ENCODE measurements around the gene CDH23. TPM values are rescaled to one million over a fixed set of nuclear protein-coding genes. Genes with fewer than 3 reads are reported as not detected.

CDH23 gene
- polyA plus RNA-seq, 1 experiment = 0.01 TPM

DNA sequence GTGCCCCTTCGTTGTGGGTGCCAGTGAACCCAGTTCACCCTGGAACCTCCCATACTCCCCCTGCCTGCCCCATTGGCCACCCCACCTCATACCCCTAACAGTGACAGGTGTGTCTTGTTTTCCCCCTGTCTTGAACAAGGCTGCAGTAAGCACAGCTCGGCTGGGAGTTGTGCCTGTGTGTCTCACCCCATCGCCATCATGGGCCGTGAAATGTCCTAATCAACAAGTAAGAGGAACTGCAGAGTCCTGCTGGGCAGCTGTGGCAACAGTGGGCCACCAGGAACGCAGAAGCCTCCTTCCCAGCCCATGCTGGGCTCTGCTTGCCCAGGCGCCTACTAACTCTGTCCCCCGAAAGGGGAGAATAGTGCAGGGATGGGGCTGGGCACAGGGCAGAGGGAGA lies 231.2 kb downstream of the CDH23 start:
- no peak overlapping the region for H3K4me3 ChIP-seq (ENCODE audit: low read depth, low read length)
- TF ChIP-seq, protein P1, sequence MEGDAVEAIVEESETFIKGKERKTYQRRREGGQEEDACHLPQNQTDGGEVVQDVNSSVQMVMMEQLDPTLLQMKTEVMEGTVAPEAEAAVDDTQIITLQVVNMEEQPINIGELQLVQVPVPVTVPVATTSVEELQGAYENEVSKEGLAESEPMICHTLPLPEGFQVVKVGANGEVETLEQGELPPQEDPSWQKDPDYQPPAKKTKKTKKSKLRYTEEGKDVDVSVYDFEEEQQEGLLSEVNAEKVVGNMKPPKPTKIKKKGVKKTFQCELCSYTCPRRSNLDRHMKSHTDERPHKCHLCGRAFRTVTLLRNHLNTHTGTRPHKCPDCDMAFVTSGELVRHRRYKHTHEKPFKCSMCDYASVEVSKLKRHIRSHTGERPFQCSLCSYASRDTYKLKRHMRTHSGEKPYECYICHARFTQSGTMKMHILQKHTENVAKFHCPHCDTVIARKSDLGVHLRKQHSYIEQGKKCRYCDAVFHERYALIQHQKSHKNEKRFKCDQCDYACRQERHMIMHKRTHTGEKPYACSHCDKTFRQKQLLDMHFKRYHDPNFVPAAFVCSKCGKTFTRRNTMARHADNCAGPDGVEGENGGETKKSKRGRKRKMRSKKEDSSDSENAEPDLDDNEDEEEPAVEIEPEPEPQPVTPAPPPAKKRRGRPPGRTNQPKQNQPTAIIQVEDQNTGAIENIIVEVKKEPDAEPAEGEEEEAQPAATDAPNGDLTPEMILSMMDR (IDR thresholded peaks at IDR 0.05; ENCODE audit: low read depth, low read length) = no peak
- POLR2A ChIA-PET = no interaction called here
- CTCF ChIA-PET = no interaction called here
- H3K27ac ChIP-seq (ENCODE audit: low read depth, low read length) = no peak overlapping the region
- no peak for DNase-seq (ENCODE audit: low read depth, low spot score)
- peaks cover 43% of the 10 kb centered on the region for H3K27me3 ChIP-seq (ENCODE audit: control insufficient read depth, insufficient read depth, low read length)
- H3K9me3 ChIP-seq (ENCODE audit: control insufficient read depth, insufficient read depth, low read length) = no peaks in the 10 kb centered on the region

DNA sequence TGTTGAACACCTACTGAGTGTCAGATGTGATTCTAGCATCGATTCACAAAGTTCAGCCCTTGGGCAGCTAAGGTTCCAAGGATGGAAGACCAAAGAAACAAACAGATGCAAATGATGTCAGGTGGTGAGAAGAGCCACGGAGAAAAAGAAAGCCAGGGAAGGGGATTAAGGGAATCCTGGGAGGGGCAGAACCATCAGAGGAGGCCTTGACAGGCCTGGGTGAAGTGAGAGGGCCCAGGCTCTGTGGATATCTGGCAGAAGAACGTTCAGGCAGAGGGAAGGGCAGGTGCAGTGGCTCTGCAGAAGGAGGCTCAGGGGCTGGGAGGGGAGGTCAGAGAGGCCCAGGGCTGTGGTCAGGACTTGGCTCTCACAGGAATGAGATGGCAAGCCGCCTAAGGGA lies 232.4 kb downstream of the CDH23 start:
- POLR2A ChIA-PET = no interaction called here
- peaks cover 42% of the 10 kb centered on the region for H3K27me3 ChIP-seq (ENCODE audit: control insufficient read depth, insufficient read depth, low read length)
- CTCF ChIA-PET = no interaction called here

DNA sequence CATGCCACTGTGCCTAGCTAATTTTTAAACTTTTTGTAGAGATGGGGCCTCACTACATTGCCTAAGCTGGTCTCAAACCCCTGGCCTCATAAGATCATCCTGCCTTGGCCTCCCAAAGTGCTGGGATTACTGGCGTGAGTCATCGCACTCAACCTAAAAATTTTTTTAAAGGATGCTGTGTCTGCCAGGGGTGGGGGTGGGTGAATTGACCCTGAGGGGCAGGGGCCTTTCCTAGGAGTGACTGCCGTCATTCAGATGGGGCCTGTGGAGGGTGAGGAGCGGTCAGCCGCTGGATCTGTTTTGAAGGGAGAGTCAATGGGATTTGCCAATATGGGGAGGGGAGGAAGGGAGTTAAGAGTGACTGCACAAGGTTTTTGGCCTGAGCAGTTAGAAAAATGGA lies 233.4 kb downstream of the CDH23 start:
- no peaks in the 10 kb centered on the region for H3K9me3 ChIP-seq (ENCODE audit: control insufficient read depth, insufficient read depth, low read length)
- H3K27me3 ChIP-seq (ENCODE audit: control insufficient read depth, insufficient read depth, low read length) = peaks cover 37% of the 10 kb centered on the region
- ChIA-PET POLR2A (no interaction called here), CTCF (interaction anchor here (0.5 to 0.7 kb wide), 2 partner anchors 68 to 140 kb away, joined by 4 to 5 read pairs; no protein-coding TSS in a partner anchor)
- no peak overlapping the region for H3K4me3 ChIP-seq (ENCODE audit: low read depth, low read length)
- DNase-seq (ENCODE audit: low read depth, low spot score) = no peak
- no peak overlapping the region for H3K27ac ChIP-seq (ENCODE audit: low read depth, low read length)
- TF ChIP-seq, protein P1 (IDR thresholded peaks at IDR 0.05; ENCODE audit: low read depth, low read length) = no peak

More for the DNA sequence above, 232.4 kb downstream of the CDH23 start:
- no peak for DNase-seq (ENCODE audit: low read depth, low spot score)
- TF ChIP-seq, protein P1 (IDR thresholded peaks at IDR 0.05; ENCODE audit: low read depth, low read length) = no peak
- no peak overlapping the region for H3K27ac ChIP-seq (ENCODE audit: low read depth, low read length)
- H3K4me3 ChIP-seq (ENCODE audit: low read depth, low read length) = no peak overlapping the region
- no peaks in the 10 kb centered on the region for H3K9me3 ChIP-seq (ENCODE audit: control insufficient read depth, insufficient read depth, low read length)

DNA sequence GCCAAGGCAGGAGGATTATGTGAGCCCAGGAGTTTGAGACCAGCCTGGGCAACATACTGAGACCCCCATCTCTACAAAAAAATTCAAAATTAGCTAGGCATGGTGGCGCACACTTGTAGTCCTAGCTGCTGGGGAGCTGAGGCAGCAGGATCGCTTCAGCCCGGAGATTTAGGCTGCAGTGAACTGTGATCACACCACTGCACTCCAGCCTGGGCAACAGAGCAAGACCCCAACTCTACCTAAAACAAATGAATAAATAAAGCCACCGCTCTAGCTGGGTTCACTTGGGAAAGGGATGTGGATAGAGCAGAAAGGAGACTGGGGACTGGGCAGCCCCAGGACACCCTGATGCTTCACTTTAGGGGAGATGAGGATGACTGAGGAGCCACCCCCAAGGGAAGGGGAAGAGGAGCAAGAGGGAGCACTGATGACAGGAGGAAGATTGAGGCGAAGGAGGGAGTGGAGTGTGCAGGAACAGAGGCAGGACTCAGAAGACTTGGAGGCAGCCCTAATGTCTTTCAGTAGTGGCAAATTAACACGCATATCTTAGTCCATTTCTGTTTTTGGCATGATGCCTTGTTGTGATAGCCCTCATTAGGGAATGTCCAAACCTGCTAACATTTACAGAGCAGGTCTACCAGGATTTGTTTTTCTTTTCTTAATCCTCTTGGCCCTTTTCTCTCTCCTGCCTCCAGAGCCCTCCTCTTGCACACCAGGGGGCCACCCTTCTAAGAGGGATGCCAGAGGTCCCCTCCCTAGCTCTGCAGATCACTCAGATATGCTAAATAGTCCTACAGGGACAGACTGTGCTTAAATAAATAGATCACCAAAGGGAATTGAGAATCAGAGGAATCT lies 234.5 kb downstream of the CDH23 start:
- no peak for DNase-seq (ENCODE audit: low read depth, low spot score)
- Histone ChIP-seq H3K27ac (ENCODE audit: low read depth, low read length) (no peak overlapping the region), H3K27me3 (ENCODE audit: control insufficient read depth, insufficient read depth, low read length) (peaks cover 35% of the 10 kb centered on the region), H3K4me3 (ENCODE audit: low read depth, low read length) (no peak overlapping the region), H3K9me3 (ENCODE audit: control insufficient read depth, insufficient read depth, low read length) (no peaks in the 10 kb centered on the region)
- ChIA-PET CTCF (no interaction called here), POLR2A (no interaction called here)
- TF ChIP-seq, protein P1 (IDR thresholded peaks at IDR 0.05; ENCODE audit: low read depth, low read length) = no peak

DNA sequence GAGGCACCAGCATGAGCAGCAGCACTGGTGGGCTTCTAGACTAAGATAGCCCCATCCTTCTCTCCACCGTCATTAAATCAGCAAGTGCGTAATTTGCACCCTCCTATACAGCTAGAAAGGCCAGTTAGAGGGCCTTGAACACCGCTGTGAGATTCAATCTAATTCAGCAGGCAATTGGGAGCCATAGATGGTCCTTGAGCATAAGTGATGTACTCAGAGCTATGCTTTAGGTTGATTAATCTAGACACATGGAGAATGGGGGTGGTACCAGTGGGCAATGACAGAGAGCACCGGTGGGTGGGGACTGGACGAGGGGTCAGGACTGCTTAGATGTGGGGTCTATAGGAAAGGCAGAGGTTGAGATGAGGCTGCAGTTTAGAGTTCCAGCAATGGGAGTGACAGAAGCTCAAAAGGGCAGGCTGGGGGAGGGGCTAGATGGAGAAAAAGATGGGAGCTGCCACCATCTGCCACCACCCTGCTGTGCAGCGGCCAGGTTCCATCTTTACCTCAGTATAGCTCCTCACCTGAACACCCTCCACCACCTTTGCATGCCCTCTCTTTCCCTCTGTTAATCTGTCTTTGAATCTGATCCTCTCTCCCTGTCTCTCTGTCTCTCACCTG lies 235.6 kb downstream of the CDH23 start:
- ChIA-PET POLR2A (no interaction called here), CTCF (no interaction called here)
- DNase-seq (ENCODE audit: low read depth, low spot score) = no peak
- TF ChIP-seq, protein P1 (IDR thresholded peaks at IDR 0.05; ENCODE audit: low read depth, low read length) = no peak
- H3K9me3 ChIP-seq (ENCODE audit: control insufficient read depth, insufficient read depth, low read length) = no peaks in the 10 kb centered on the region
- no peak overlapping the region for H3K27ac ChIP-seq (ENCODE audit: low read depth, low read length)
- H3K27me3 ChIP-seq (ENCODE audit: control insufficient read depth, insufficient read depth, low read length) = peaks cover 38% of the 10 kb centered on the region
- H3K4me3 ChIP-seq (ENCODE audit: low read depth, low read length) = no peak overlapping the region
